NCI-H146 (cell line): ENCODE measurements around the gene BEND3.
A peak's percentile ranks its signal among the peaks of the same experiment; 100 is the strongest.

Experiments
- DNase-seq: peaks from one replicate; lab custom pipeline; 2025; lab: John Stamatoyannopoulos, UW

Gene BEND3

DNA sequence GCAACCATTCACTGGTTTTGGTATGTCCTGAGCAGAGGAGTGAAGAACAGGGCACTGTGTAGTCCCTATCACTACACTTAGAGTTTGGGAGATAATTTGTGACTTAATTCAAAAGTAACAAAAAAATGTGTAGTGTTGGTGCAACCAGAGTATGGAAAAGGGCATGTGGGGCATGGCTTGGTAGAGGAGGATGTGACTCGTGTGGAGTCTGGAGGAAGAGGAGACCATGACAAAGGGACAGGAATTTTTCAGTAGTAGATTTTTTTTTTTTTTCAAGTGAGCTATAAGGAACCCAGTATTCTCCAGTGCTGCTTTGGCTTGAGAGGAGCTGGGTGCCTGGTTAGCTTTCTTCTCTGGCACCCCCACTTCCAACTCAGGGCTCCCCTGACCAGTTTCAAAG, 82.2 kb downstream of the BEND3 start:
- no peak for DNase-seq

GRCh38 chr6:107032051-107032450, 83.3 kb downstream of the BEND3 start:
- DNase-seq = no peak

GRCh38 chr6:107030151-107030550, 85.2 kb downstream of the BEND3 start:
- no peak for DNase-seq

GRCh38 chr6:107026965-107027364, 88.3 kb downstream of the BEND3 start:
- DNase-seq = no peak

DNA sequence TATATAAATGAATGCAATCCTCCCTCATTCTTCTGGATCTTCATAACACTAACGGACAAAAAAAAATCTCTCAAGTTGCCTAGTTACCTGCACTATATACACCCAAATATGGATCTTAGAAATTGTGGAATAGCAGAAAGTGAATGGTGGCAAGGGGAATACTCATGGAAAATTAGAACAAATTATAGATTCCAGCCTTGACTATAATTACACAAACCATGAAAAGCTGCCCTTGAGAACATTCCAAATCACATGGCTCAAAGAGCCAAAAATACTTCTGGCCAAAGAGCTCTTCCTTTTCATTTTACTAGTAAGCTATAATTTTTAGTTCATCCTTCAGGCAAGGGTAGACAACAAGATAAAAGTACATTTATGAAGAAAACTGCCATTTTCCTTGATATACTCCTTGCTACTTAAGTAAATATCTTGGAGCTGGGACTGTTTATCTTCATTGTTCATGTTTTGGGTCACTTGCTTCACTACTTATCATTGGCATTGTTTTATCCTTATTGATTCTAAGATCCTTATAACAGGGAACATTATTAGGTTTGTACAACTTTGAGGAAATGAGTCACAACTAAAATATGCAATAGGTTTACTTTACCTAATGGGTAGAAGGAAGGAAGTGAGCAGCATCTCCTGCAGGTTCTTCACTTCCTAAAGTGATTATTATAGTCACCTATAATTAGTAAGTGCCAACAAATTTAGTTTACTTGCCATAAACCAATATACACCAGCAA, 93.7 kb downstream of the BEND3 start:
- no peak for DNase-seq

DNA sequence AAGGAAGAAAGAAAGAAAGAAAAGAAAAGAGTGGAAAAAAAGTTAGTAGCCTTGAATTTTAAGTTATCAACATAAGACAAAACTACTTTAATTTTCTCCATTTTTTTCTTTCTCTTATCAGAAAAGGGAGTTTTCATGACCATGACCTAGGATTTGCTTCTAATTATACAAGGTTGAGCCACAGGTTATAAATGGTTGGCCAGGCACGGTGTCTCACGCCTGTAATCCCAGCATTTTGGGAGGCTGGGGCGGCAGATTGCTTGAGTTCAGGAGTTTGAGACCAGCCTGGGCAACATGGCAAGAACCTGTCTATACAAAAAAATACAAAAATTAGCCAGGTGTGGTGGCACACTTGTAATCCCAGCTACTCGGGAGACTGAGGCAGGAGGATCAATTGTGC, 95.1 kb downstream of the BEND3 start:
- DNase-seq = no peak

DNA sequence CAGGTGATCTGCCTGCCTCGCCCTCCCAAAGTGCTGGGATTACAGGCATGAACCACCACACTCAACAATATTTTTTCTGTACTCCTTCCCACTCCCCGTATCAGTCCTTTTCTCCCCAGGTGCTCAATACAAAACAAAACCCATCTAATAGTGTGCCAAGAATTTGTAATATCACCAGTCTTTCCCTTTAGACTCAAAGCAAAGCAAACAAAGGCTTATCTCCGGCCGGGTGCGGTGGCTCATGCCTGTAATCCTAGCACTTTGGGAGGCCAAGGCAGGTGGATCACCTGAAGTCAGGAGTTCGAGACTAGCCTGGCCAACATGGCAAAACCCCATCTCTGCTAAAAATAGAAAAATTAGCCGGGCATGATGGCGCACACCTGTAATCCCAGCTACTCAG, 95.7 kb downstream of the BEND3 start:
- DNase-seq = peak; percentile 36

GRCh38 chr6:107019047-107019446, 96.3 kb downstream of the BEND3 start:
- no peak for DNase-seq
